ENCODE measurements around the gene ARHGEF28.

DNA sequence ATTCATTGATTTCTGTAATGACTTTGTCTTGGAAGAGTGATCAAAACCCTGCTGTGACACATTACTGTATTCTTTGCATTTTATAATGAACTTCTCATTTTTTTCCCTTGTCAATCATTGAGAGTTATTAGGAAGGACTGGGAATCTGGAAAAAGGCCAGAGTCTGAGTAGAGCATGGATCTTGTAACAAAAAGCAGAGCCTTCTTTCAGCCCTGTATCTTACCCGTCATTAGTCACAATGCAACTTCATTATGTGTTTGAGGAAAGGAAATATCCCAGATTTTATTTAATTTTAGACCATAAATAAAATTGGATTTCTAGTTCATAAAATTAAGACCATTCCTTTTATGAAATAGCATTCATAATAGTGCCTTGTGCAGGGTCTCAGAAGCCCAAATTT, 131.4 kb downstream of the ARHGEF28 start:
- no peak for TF ChIP-seq RB1 (IDR thresholded peaks at IDR 0.05; ENCODE audit: borderline replicate concordance)
- no peak for TF ChIP-seq KDM1A (IDR thresholded peaks at IDR 0.05; ENCODE audit: borderline replicate concordance)
- TF ChIP-seq BCL11A (IDR thresholded peaks at IDR 0.05; ENCODE audit: low read depth, low read length), result no peak
- TF ChIP-seq SMAD1 (IDR thresholded peaks at IDR 0.05; ENCODE audit: low read depth, partially characterized antibody), result no peak
- TF ChIP-seq ESRRA (IDR thresholded peaks at IDR 0.05; ENCODE audit: low read length), result no peak
- TF ChIP-seq YY1 (IDR thresholded peaks at IDR 0.05; ENCODE audit: low read depth, low read length), result no peak
- TF ChIP-seq RFX5 (IDR thresholded peaks at IDR 0.05; ENCODE audit: low read depth, low read length), result no peak
- TF ChIP-seq SMC3 (IDR thresholded peaks at IDR 0.05; ENCODE audit: borderline replicate concordance, low read length), result no peak

Data from GM12878 (cell line).